Effector memory CD4-positive, alpha-beta T cell (primary cell): Measurements from ENCODE around the gene FAM50B.

ENCODE experiments used
- DNase-seq, 3 donors: peaks; one replicate each; pipeline ENCODE4 v3.0.0-alpha.2; 2020
- H3K27ac ChIP-seq: 2 replicates; pipeline ENCODE4 v1.7.0; 2013; ENCODE audit warnings: mild to moderate bottlenecking, low read length, moderate library complexity; ENCODE audit not compliant: insufficient read depth, poor library complexity, severe bottlenecking
- H3K27me3 ChIP-seq: replicated peaks from 2 replicates; pipeline ENCODE4 v1.7.0; 2013; ENCODE audit warnings: mild to moderate bottlenecking, low read length; ENCODE audit not compliant: insufficient read depth, control insufficient read depth, poor library complexity, severe bottlenecking
- H3K36me3 ChIP-seq: 2 replicates; pipeline ENCODE4 v1.7.0; 2013; ENCODE audit warnings: mild to moderate bottlenecking, low read length, moderate library complexity; ENCODE audit not compliant: control insufficient read depth, insufficient read depth
- H3K4me1 ChIP-seq: 2 replicates; pipeline ENCODE4 v1.7.0; 2013; ENCODE audit warnings: low read length, mild to moderate bottlenecking; ENCODE audit not compliant: control insufficient read depth, insufficient read depth, poor library complexity, severe bottlenecking
- H3K4me3 ChIP-seq: 2 replicates; pipeline ENCODE4 v1.7.0; 2013; ENCODE audit warnings: low read length, low read depth, mild to moderate bottlenecking; ENCODE audit not compliant: insufficient read depth, poor library complexity, severe bottlenecking
- H3K9me3 ChIP-seq: 2 replicates; pipeline ENCODE4 v1.7.0; 2013; ENCODE audit warnings: mild to moderate bottlenecking, low read length, moderate library complexity; ENCODE audit not compliant: control insufficient read depth

FAM50B gene

GRCh38 chr6:3879194-3879952 lies 30.2 kb downstream of the FAM50B start:
- Histone ChIP-seq H3K36me3 (no peaks in the 10 kb centered on the region), H3K9me3 (no peaks in the 10 kb centered on the region), H3K27ac (no peak overlapping the region), H3K4me1 (no peaks in the 10 kb centered on the region), H3K27me3 (no peaks in the 10 kb centered on the region), H3K4me3 (no peak overlapping the region)
- DNase-seq, result no peak

GRCh38 chr6:3881711-3882421 lies 32.7 kb downstream of the FAM50B start:
- Histone ChIP-seq H3K27ac (no peak overlapping the region), H3K4me3 (no peak overlapping the region), H3K36me3 (no peaks in the 10 kb centered on the region), H3K9me3 (no peaks in the 10 kb centered on the region), H3K4me1 (no peaks in the 10 kb centered on the region), H3K27me3 (no peaks in the 10 kb centered on the region)
- DNase-seq, result no peak

GRCh38 chr6:3882431-3882830 lies 33.3 kb downstream of the FAM50B start:
- Histone ChIP-seq H3K9me3 (no peaks in the 10 kb centered on the region), H3K36me3 (no peaks in the 10 kb centered on the region), H3K4me3 (no peak overlapping the region), H3K27ac (no peak overlapping the region), H3K27me3 (no peaks in the 10 kb centered on the region), H3K4me1 (no peaks in the 10 kb centered on the region)
- DNase-seq, result no peak

GRCh38 chr6:3882866-3883265 lies 33.7 kb downstream of the FAM50B start:
- no peaks in the 10 kb centered on the region for H3K27me3 ChIP-seq
- no peaks in the 10 kb centered on the region for H3K9me3 ChIP-seq
- H3K4me3 ChIP-seq, result no peak overlapping the region
- H3K4me1 ChIP-seq, result no peaks in the 10 kb centered on the region
- no peak overlapping the region for H3K27ac ChIP-seq
- H3K36me3 ChIP-seq, result no peaks in the 10 kb centered on the region
- DNase-seq, result no peak

- no peaks in the 10 kb centered on the region for H3K9me3 ChIP-seq
- H3K27ac ChIP-seq, result no peak overlapping the region
- no peaks in the 10 kb centered on the region for H3K36me3 ChIP-seq
- no peak for DNase-seq
- H3K27me3 ChIP-seq, result no peaks in the 10 kb centered on the region
- no peaks in the 10 kb centered on the region for H3K4me1 ChIP-seq
- no peak overlapping the region for H3K4me3 ChIP-seq
These were observed 35.0 kb downstream of the FAM50B start for GRCh38 chr6:3884007-3884745.

- Histone ChIP-seq H3K36me3 (no peaks in the 10 kb centered on the region), H3K4me3 (no peak overlapping the region), H3K27ac (no peak overlapping the region), H3K4me1 (no peaks in the 10 kb centered on the region), H3K27me3 (no peaks in the 10 kb centered on the region), H3K9me3 (no peaks in the 10 kb centered on the region)
- DNase-seq, result no peak
These were observed 36.3 kb downstream of the FAM50B start for GRCh38 chr6:3885262-3886036.

- Histone ChIP-seq H3K9me3 (no peaks in the 10 kb centered on the region), H3K4me1 (no peaks in the 10 kb centered on the region), H3K27me3 (no peaks in the 10 kb centered on the region), H3K36me3 (no peaks in the 10 kb centered on the region), H3K4me3 (no peak overlapping the region), H3K27ac (no peak overlapping the region)
- no peak for DNase-seq
These were observed 38.1 kb downstream of the FAM50B start for GRCh38 chr6:3887150-3887700.

- H3K4me3 ChIP-seq, result no peak overlapping the region
- H3K9me3 ChIP-seq, result no peaks in the 10 kb centered on the region
- no peaks in the 10 kb centered on the region for H3K27me3 ChIP-seq
- no peaks in the 10 kb centered on the region for H3K4me1 ChIP-seq
- no peaks in the 10 kb centered on the region for H3K36me3 ChIP-seq
- no peak overlapping the region for H3K27ac ChIP-seq
- DNase-seq, result no peak
These were observed 39.2 kb downstream of the FAM50B start for GRCh38 chr6:3888153-3888957.

GRCh38 chr6:3890047-3890446 lies 40.9 kb downstream of the FAM50B start:
- Histone ChIP-seq H3K27me3 (no peaks in the 10 kb centered on the region), H3K4me3 (no peak overlapping the region), H3K27ac (no peak overlapping the region), H3K9me3 (no peaks in the 10 kb centered on the region), H3K4me1 (no peaks in the 10 kb centered on the region), H3K36me3 (no peaks in the 10 kb centered on the region)
- DNase-seq, result no peak
